CD8-positive, alpha-beta memory T cell (primary cell): ENCODE results near the gene MRPL57. TPM values are rescaled to one million over a fixed set of nuclear protein-coding genes. Genes with fewer than 3 reads are reported as not detected.
A peak's percentile ranks its signal among the peaks of the same experiment; 100 is the strongest.
"Not testable (repeated sequence)": the region's sequence is repeated elsewhere in the genome, so short reads cannot be mapped to it uniquely, and the experiment has no call there.

ENCODE experiments used
- CTCF ChIA-PET: fragments of 350-600 bp; sonication (Branson Sonifier 250); formaldehyde crosslinking; loops from one replicate; lab custom pipeline; 2021; ENCODE audit warnings: antibody characterized with exemption; lab: Charles Lee
- POLR2A ChIA-PET: fragments of 350-600 bp; sonication (Branson Sonifier 250); formaldehyde crosslinking; loops from one replicate; lab custom pipeline; 2021; ENCODE audit warnings: antibody characterized with exemption; lab: Charles Lee
- DNase-seq, 5 donors: peaks; one replicate each; pipeline versions ENCODE4 v3.0.0 to v3.0.0-alpha.2; 2020 to 2022; ENCODE audit warnings: mixed read lengths in 1 of 5
- H3K27ac ChIP-seq: one replicate; pipeline ENCODE4 v1.7.0; 2013; ENCODE audit warnings: low read depth, mild to moderate bottlenecking, low read length, moderate library complexity
- H3K27me3 ChIP-seq: 2 replicates; pipeline ENCODE4 v1.7.0; 2013; ENCODE audit warnings: low read length, mild to moderate bottlenecking; ENCODE audit not compliant: insufficient read depth, poor library complexity, severe bottlenecking
- H3K36me3 ChIP-seq: 2 replicates; pipeline ENCODE4 v1.7.0; 2013; ENCODE audit warnings: mild to moderate bottlenecking, low read length, moderate library complexity; ENCODE audit not compliant: insufficient read depth
- H3K4me1 ChIP-seq: 2 replicates; pipeline ENCODE4 v1.7.0; 2013; ENCODE audit warnings: mild to moderate bottlenecking, low read length, moderate library complexity; ENCODE audit not compliant: insufficient read depth
- H3K4me3 ChIP-seq: 2 replicates; pipeline ENCODE4 v1.7.0; 2013; ENCODE audit warnings: mild to moderate bottlenecking, low read length
- H3K9me3 ChIP-seq: 2 replicates; pipeline ENCODE4 v1.7.0; 2013; ENCODE audit warnings: mild to moderate bottlenecking, low read length
- H3K27ac Mint-ChIP-seq, 8 donors: one replicate each; pipeline ENCODE4 v1.8.0; 2020 to 2021; ENCODE audit warnings: mixed read lengths in 8 of 8, mild to moderate bottlenecking in 6 of 8, inconsistent platforms in 3 of 8, moderate library complexity in 3 of 8
- H3K27me3 Mint-ChIP-seq, 2 donors: one replicate each; pipeline ENCODE4 v1.8.0; 2020 to 2021; ENCODE audit warnings: mixed read lengths in 2 of 2, mild to moderate bottlenecking in 1 of 2, moderate library complexity in 1 of 2
- H3K36me3 Mint-ChIP-seq, 3 donors: one replicate each; pipeline ENCODE4 v1.8.0; 2020 to 2021; ENCODE audit warnings: mixed read lengths in 3 of 3, inconsistent platforms in 1 of 3, mild to moderate bottlenecking in 1 of 3
- H3K4me1 Mint-ChIP-seq, 3 donors: one replicate each; pipeline ENCODE4 v1.8.0; 2020 to 2021; ENCODE audit warnings: mixed read lengths in 3 of 3, inconsistent platforms in 1 of 3, mild to moderate bottlenecking in 1 of 3
- H3K4me3 Mint-ChIP-seq, 7 donors: one replicate each; pipeline ENCODE4 v1.8.0; 2020 to 2021; ENCODE audit warnings: mixed read lengths in 7 of 7, mild to moderate bottlenecking in 6 of 7, moderate library complexity in 4 of 7, inconsistent platforms in 2 of 7
- H3K9me3 Mint-ChIP-seq, 5 donors: one replicate each; pipeline ENCODE4 v1.8.0; 2020 to 2022; ENCODE audit warnings: mixed read lengths in 5 of 5, mild to moderate bottlenecking in 3 of 5, moderate library complexity in 2 of 5, inconsistent platforms in 1 of 5
- polyA plus RNA-seq: library from polyadenylated mRNA; unstranded; fragments of 300-500 nt; fragmentation: Illumina TruSeq; gene quantifications from one replicate; pipeline ENCODE4 v1.2.3, GENCODE V29; 2021
- total RNA-seq, 2 experiments: library from RNA; stranded (reverse); gene quantifications; one replicate each; pipeline ENCODE4 v1.2.3, GENCODE V29; 2021

Gene MRPL57
- total and polyA plus RNA-seq, 3 experiments from 2014 or later, result 28.4 to 53.6 (median 28.8) TPM

DNA sequence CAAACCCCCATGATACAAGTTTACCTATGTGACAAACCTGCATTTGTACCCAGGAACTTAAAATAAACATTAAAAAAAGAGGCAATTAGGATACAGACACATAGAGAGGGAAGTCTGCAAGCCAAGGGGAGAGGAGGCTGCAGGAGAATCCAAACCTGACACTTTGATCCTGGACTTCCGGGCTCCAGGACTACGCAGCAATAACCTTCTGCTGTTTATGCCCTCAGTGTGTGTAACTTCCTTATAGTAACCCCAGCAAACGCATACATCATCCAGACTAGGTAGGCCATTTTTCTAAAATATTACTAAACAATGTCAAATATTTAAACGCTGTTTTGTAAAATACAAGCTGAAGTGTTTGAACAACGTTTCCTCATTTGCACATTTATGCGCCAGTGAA is 39.0 kb downstream of the MRPL57 start:
- CTCF ChIA-PET, H3K27ac Mint-ChIP-seq, POLR2A ChIA-PET: not testable (repeated sequence)

DNA sequence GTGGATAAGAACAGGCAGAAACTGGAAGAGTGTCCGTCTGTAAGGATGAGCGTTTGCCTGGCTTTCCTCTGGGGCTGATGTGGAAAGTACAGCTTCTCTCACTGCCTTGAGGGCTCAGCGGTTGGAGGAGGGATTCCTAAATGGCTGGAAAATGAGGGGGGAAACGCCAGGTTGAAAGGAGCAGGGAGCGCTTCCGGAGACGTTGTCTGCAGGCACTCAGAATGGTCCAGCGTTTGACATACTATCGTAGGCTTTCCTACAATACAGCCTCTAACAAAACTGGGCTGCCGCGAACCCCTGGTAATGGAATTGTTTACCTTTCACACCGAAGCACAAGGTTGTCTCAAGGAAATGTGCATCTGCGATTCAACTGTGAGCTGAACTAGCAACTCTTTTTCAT is 39.9 kb downstream of the MRPL57 start:
- ChIA-PET CTCF (no interaction called here), POLR2A (no interaction called here)
- Mint-ChIP-seq H3K9me3 (peaks cover 0 to 10% (median 5%) of the 10 kb centered on the region in 5 donors), H3K4me1 (peaks cover 14 to 18% (median 16%) of the 10 kb centered on the region in 3 donors), H3K36me3 (peaks cover 0 to 11% (median 3%) of the 10 kb centered on the region in 3 donors), H3K27me3 (peaks cover 18 to 36% of the 10 kb centered on the region in 2 donors), H3K27ac (no peak overlapping the region), H3K4me3 (no peak overlapping the region)
- H3K4me3 ChIP-seq, result no peak overlapping the region
- H3K27me3 ChIP-seq, result no peaks in the 10 kb centered on the region
- no peaks in the 10 kb centered on the region for H3K36me3 ChIP-seq
- DNase-seq, result no peak
- no peaks in the 10 kb centered on the region for H3K9me3 ChIP-seq
- H3K27ac ChIP-seq, result no peak overlapping the region
- no peaks in the 10 kb centered on the region for H3K4me1 ChIP-seq

More for the DNA sequence above, 39.0 kb downstream of the MRPL57 start:
- not testable (repeated sequence) for H3K4me1 ChIP-seq, H3K9me3 ChIP-seq, H3K27me3 ChIP-seq, H3K27ac ChIP-seq, DNase-seq, H3K4me3 ChIP-seq, H3K36me3 Mint-ChIP-seq, H3K36me3 ChIP-seq, H3K4me3 Mint-ChIP-seq
- H3K27me3 Mint-ChIP-seq, result peaks cover 23 to 44% of the 10 kb centered on the region in 2 donors
- peaks cover 0 to 10% (median 5%) of the 10 kb centered on the region in 5 donors for H3K9me3 Mint-ChIP-seq
- peaks cover 14 to 18% (median 16%) of the 10 kb centered on the region in 3 donors for H3K4me1 Mint-ChIP-seq

DNA sequence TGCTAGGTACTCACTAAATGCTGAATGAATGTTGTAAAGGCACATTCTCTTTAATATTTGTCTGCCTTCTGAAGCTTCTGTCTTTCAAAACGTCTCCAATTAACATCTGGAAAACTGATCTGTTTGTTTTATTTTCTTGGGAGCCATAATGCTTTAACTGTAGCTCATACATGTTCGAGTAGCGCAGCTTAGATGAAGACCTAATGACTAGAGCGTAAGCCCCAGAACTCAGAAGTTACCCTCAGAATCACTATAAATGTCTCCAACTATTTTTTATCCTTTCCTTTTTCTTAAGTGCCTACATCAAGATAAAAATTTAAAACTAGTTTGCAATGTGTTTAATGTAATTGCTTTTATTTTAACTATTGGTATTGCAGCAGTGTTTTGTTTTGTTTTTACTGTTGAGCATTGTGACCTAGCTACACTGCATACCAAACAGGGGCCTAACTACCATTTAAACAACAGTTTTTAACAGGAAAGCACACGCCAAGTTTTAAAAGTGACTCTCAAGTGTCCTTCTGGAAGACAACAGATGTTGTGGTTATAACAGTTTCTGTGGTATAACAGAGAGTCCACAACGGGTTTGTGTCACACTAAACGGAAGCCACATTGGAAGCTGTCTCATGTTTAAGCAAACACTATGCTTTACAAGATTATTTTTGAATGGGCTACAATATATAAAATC is 42.0 kb downstream of the MRPL57 start:
- peaks cover 0 to 12% (median 0%) of the 10 kb centered on the region in 3 donors for H3K36me3 Mint-ChIP-seq
- peak overlapping the region in 1 of 7 donors; percentile 3 for H3K4me3 Mint-ChIP-seq
- H3K9me3 Mint-ChIP-seq, result peaks cover 0 to 4% (median 3%) of the 10 kb centered on the region in 5 donors
- peak in 1 of 5 donors; percentile 5 for DNase-seq
- no peak overlapping the region for H3K27ac ChIP-seq
- H3K9me3 ChIP-seq, result no peaks in the 10 kb centered on the region
- H3K4me3 ChIP-seq, result no peak overlapping the region
- H3K27ac Mint-ChIP-seq, result peak overlapping the region in 3 of 8 donors; percentile 13 to 73 (median 29)
- CTCF ChIA-PET, result interaction anchor here (0.8 kb wide), 1 partner anchor 42 kb away, joined by 3 read pairs; the partner anchor contains the start of genes MRPL57 and SKA3
- H3K4me1 Mint-ChIP-seq, result peaks cover 14 to 18% (median 16%) of the 10 kb centered on the region in 3 donors
- no peaks in the 10 kb centered on the region for H3K36me3 ChIP-seq
- H3K4me1 ChIP-seq, result no peaks in the 10 kb centered on the region
- H3K27me3 ChIP-seq, result no peaks in the 10 kb centered on the region
- H3K27me3 Mint-ChIP-seq, result peaks cover 7 to 24% of the 10 kb centered on the region in 2 donors
- POLR2A ChIA-PET, result no interaction called here

DNA sequence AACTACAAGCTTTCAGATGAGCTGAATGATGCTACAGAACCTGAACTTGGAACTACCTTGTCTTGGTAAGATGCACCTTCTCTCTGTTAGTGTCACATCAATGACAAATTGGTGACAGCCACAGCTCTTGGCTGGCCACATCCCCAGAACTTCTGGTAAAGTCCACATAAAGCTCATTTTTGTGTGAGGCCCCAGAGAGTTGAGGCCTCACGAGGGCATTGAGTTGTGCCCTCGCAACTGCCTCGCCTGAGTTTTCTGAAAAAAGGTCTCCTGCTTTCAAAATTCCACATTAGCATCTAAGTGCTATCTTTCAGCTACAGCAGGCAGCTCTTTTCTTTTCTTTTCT is 42.6 kb downstream of the MRPL57 start:
- Mint-ChIP-seq H3K27me3 (peaks cover 7 to 21% of the 10 kb centered on the region in 2 donors), H3K4me1 (peaks cover 14 to 18% (median 16%) of the 10 kb centered on the region in 3 donors), H3K4me3 (no peak overlapping the region), H3K27ac (peak overlapping the region in 2 of 8 donors; percentile 13 to 73), H3K9me3 (peaks cover 0 to 4% (median 3%) of the 10 kb centered on the region in 5 donors), H3K36me3 (peaks cover 0 to 12% (median 0%) of the 10 kb centered on the region in 3 donors)
- Histone ChIP-seq H3K4me1 (no peaks in the 10 kb centered on the region), H3K27ac (no peak overlapping the region), H3K36me3 (no peaks in the 10 kb centered on the region), H3K27me3 (no peaks in the 10 kb centered on the region), H3K9me3 (no peaks in the 10 kb centered on the region), H3K4me3 (no peak overlapping the region)
- ChIA-PET POLR2A (no interaction called here), CTCF (interaction anchor here (0.8 kb wide), 1 partner anchor 43 kb away, joined by 3 read pairs; the partner anchor contains the start of genes MRPL57 and SKA3)
- no peak for DNase-seq

DNA sequence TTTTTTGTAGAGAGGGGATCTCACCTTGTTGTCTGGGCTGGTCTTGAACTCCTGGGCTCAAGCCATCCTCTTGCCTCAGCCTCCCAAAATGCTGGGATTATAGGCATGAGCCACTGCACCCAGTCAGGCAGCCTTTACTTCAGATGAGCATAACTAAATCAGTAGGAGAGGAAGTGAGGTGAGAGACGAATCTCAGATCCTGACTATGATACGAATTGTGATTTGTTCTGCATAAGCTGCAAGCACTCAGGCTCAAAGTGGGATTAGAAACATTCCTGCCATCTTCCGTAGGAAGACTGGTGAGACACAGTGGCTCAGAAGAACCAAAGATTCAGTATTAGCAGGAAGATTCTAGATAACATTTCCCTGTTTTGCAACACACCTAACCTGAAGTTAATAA is 43.3 kb downstream of the MRPL57 start:
- H3K9me3 ChIP-seq, H3K9me3 Mint-ChIP-seq, H3K36me3 ChIP-seq, H3K27ac ChIP-seq, H3K4me1 ChIP-seq, H3K4me3 Mint-ChIP-seq, POLR2A ChIA-PET, DNase-seq, CTCF ChIA-PET, H3K27me3 ChIP-seq, H3K4me3 ChIP-seq, H3K27ac Mint-ChIP-seq: not testable (repeated sequence)
- H3K27me3 Mint-ChIP-seq, result peaks cover 6 to 21% of the 10 kb centered on the region in 2 donors
- H3K36me3 Mint-ChIP-seq, result peaks cover 0 to 12% (median 0%) of the 10 kb centered on the region in 3 donors
- H3K4me1 Mint-ChIP-seq, result peaks cover 14 to 18% (median 16%) of the 10 kb centered on the region in 3 donors

DNA sequence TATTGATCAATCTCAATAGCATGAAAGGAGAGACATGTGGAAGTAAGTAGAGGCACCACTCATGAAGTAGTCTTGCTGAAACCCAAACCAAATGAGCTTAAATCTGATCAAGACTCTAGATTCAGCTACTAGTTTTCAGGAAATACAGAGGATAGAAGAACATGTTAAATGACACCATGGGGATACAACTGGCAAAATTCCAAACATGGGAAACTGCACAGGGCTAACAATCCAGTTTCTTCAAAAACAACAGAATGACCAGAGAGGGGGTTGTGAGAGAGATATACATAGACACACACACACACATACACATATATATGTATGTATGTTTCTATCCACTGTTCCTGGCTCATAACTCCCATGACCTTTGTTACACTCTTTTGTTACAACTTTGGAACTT is 44.8 kb downstream of the MRPL57 start:
- Mint-ChIP-seq H3K9me3 (peaks cover 0 to 4% (median 3%) of the 10 kb centered on the region in 5 donors), H3K4me1 (peaks cover 14 to 18% (median 16%) of the 10 kb centered on the region in 3 donors), H3K27ac (no peak overlapping the region), H3K36me3 (peaks cover 0 to 12% (median 0%) of the 10 kb centered on the region in 3 donors), H3K4me3 (no peak overlapping the region), H3K27me3 (peaks cover 0 to 16% of the 10 kb centered on the region in 2 donors)
- no peaks in the 10 kb centered on the region for H3K27me3 ChIP-seq
- DNase-seq, result no peak
- no peaks in the 10 kb centered on the region for H3K9me3 ChIP-seq
- H3K4me3 ChIP-seq, result no peak overlapping the region
- ChIA-PET CTCF (no interaction called here), POLR2A (no interaction called here)
- H3K27ac ChIP-seq, result no peak overlapping the region
- no peaks in the 10 kb centered on the region for H3K4me1 ChIP-seq
- no peaks in the 10 kb centered on the region for H3K36me3 ChIP-seq

DNA sequence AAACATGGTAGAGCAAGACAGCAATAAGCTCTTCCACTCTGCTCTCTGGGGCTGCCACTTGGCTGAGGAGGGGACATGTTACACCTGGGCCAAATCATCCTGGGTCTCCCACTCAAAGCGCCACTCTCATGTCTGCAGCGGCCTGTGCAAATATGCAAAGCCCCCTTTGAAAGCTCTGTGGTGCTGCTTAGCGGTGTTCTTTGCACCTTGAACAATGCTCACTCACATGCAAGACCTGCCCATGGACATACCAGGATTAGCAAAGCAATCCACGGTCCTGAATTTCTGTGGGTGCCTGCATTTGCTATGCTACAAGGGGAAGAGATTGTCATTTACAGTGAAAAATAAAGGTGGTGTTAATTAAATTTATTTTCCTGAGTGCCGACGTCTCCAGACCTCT is 48.6 kb downstream of the MRPL57 start:
- H3K9me3 Mint-ChIP-seq, result peaks cover 0 to 4% (median 3%) of the 10 kb centered on the region in 5 donors
- ChIA-PET POLR2A (no interaction called here), CTCF (no interaction called here)
- H3K27me3 Mint-ChIP-seq, result peaks cover 2 to 16% of the 10 kb centered on the region in 2 donors
- no peak overlapping the region for H3K4me3 Mint-ChIP-seq
- H3K36me3 ChIP-seq, result no peaks in the 10 kb centered on the region
- DNase-seq, result no peak
- no peak overlapping the region for H3K27ac ChIP-seq
- H3K27ac Mint-ChIP-seq, result no peak overlapping the region
- H3K4me1 Mint-ChIP-seq, result no peaks in the 10 kb centered on the region
- no peak overlapping the region for H3K4me3 ChIP-seq
- H3K36me3 Mint-ChIP-seq, result peaks cover 0 to 12% (median 0%) of the 10 kb centered on the region in 3 donors
- no peaks in the 10 kb centered on the region for H3K27me3 ChIP-seq
- H3K9me3 ChIP-seq, result no peaks in the 10 kb centered on the region
- H3K4me1 ChIP-seq, result no peaks in the 10 kb centered on the region

DNA sequence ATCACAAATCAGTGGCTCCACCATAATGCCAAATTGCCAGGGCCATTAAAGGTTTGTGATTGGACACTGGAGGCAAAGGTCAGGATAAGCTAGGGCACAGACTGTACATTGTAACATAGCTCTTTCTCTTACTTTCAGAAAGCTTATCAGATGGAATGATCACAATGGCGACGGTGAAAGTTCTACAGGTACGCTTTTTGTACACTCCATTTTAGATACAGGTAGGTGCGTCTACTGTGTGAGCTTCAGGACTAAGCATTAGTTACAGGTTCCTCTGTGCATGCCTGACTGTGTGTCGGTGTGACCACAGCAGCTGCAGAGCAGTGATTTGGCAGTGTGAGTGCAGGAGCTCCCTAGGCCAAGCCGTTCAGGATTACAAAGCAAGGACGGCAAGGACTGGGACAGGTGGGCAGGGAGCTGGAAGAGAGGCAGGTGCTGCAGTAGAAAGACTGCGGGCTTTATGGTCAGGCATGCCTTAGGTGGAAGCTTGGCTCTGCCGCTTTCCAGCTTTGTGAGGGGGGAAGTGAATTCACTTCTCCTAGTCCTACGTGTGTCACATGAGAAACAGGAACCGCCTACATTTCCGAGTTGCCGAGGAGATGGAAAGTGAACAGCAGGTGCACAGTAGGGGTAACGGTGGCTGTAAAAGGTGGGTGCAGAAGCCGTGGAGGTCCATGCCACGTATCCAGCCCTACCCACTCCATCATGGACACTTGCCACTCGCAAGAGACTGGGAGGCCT is 49.6 kb downstream of the MRPL57 start:
- no peaks in the 10 kb centered on the region for H3K4me1 ChIP-seq
- H3K36me3 Mint-ChIP-seq, result peaks cover 0 to 12% (median 0%) of the 10 kb centered on the region in 3 donors
- CTCF ChIA-PET, result no interaction called here
- H3K9me3 Mint-ChIP-seq, result peaks cover 0 to 4% (median 3%) of the 10 kb centered on the region in 5 donors
- H3K9me3 ChIP-seq, result no peaks in the 10 kb centered on the region
- H3K4me3 ChIP-seq, result no peak overlapping the region
- H3K36me3 ChIP-seq, result no peaks in the 10 kb centered on the region
- peaks cover 2 to 16% of the 10 kb centered on the region in 2 donors for H3K27me3 Mint-ChIP-seq
- H3K27ac ChIP-seq, result no peak overlapping the region
- DNase-seq, result no peak
- POLR2A ChIA-PET, result no interaction called here
- no peaks in the 10 kb centered on the region for H3K4me1 Mint-ChIP-seq
- no peak overlapping the region for H3K27ac Mint-ChIP-seq
- no peak overlapping the region for H3K4me3 Mint-ChIP-seq
- no peaks in the 10 kb centered on the region for H3K27me3 ChIP-seq
